Measurements from ENCODE around the gene RADX. TPM values are rescaled to one million over a fixed set of nuclear protein-coding genes. Genes with fewer than 3 reads are reported as not detected.

RADX gene
- polyA plus RNA-seq, 1 of the 3 experiments (the other 2 are of a cell fraction), result not detected

DNA sequence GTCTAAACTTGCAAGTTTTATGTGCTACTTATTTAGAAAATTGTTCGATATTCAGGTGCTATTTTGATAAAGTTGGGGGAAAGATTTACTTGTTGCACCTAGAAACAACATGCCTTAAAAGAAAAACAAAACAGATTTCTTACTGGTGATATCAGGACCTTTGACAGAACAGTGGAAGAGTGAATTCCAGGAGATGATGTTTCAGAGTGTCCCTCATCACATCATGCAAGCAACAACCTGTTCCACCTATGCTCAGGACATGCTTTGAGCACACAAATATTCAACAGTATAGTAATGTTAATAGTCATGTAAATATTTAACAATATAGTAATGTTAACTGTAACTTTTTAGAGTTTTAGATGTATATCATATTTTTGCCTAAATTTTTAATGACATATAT, 90.9 kb downstream of the RADX start:
- 5% methylated on average over 1 of the region's 1 CpG for WGBS (ENCODE audit: low lambda C conversion rate)
- Histone ChIP-seq H3F3A (replicated peaks; ENCODE audit: insufficient read depth) (no peaks in the 10 kb centered on the region), H3K36me3 (replicated peaks in 1 of 2; ENCODE audit: control insufficient read depth in 1 of 2, insufficient read depth in 2 of 2, low read length in 1 of 2) (no peaks in the 10 kb centered on the region), H3K4me3 (ENCODE audit: low read depth in 2 of 2, low read length in 1 of 2) (no peak overlapping the region), H3K9me3 (no peaks in the 10 kb centered on the region), H3K9ac (no peak overlapping the region), H3K79me2 (ENCODE audit: insufficient read depth) (no peaks in the 10 kb centered on the region), H3K27me3 (ENCODE audit: insufficient read depth) (no peaks in the 10 kb centered on the region), H2AFZ (ENCODE audit: low read depth) (no peak overlapping the region), H3K9me2 (no peaks in the 10 kb centered on the region), H4K20me1 (ENCODE audit: insufficient read depth) (no peaks in the 10 kb centered on the region), H3K4me2 (no peak overlapping the region), H3K27ac (ENCODE audit: low read depth in 2 of 2, low read length in 1 of 2) (no peak overlapping the region), H3K4me1 (ENCODE audit: control insufficient read depth in 1 of 2, insufficient read depth in 2 of 2, low read depth in 1 of 2, low read length in 1 of 2) (no peaks in the 10 kb centered on the region)
- TF ChIP-seq, protein P1, sequence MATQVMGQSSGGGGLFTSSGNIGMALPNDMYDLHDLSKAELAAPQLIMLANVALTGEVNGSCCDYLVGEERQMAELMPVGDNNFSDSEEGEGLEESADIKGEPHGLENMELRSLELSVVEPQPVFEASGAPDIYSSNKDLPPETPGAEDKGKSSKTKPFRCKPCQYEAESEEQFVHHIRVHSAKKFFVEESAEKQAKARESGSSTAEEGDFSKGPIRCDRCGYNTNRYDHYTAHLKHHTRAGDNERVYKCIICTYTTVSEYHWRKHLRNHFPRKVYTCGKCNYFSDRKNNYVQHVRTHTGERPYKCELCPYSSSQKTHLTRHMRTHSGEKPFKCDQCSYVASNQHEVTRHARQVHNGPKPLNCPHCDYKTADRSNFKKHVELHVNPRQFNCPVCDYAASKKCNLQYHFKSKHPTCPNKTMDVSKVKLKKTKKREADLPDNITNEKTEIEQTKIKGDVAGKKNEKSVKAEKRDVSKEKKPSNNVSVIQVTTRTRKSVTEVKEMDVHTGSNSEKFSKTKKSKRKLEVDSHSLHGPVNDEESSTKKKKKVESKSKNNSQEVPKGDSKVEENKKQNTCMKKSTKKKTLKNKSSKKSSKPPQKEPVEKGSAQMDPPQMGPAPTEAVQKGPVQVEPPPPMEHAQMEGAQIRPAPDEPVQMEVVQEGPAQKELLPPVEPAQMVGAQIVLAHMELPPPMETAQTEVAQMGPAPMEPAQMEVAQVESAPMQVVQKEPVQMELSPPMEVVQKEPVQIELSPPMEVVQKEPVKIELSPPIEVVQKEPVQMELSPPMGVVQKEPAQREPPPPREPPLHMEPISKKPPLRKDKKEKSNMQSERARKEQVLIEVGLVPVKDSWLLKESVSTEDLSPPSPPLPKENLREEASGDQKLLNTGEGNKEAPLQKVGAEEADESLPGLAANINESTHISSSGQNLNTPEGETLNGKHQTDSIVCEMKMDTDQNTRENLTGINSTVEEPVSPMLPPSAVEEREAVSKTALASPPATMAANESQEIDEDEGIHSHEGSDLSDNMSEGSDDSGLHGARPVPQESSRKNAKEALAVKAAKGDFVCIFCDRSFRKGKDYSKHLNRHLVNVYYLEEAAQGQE (IDR thresholded peaks at IDR 0.05; ENCODE audit: low read depth, low read length), result no peak
- TF ChIP-seq, protein P2, sequence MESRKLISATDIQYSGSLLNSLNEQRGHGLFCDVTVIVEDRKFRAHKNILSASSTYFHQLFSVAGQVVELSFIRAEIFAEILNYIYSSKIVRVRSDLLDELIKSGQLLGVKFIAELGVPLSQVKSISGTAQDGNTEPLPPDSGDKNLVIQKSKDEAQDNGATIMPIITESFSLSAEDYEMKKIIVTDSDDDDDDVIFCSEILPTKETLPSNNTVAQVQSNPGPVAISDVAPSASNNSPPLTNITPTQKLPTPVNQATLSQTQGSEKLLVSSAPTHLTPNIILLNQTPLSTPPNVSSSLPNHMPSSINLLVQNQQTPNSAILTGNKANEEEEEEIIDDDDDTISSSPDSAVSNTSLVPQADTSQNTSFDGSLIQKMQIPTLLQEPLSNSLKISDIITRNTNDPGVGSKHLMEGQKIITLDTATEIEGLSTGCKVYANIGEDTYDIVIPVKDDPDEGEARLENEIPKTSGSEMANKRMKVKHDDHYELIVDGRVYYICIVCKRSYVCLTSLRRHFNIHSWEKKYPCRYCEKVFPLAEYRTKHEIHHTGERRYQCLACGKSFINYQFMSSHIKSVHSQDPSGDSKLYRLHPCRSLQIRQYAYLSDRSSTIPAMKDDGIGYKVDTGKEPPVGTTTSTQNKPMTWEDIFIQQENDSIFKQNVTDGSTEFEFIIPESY (IDR thresholded peaks at IDR 0.05; ENCODE audit: borderline replicate concordance, low read depth), result no peak
- TF ChIP-seq SMC3 (IDR thresholded peaks at IDR 0.05; ENCODE audit: low read depth, low read length) (no peak), MEF2A (IDR thresholded peaks at IDR 0.05; ENCODE audit: borderline replicate concordance, low read depth) (no peak), ELF1 (IDR thresholded peaks at IDR 0.05) (no peak), RFX5 (IDR thresholded peaks at IDR 0.05; ENCODE audit: low read length) (no peak), JUND (IDR thresholded peaks at IDR 0.05) (no peak), RAD21 (IDR thresholded peaks at IDR 0.05; ENCODE audit: low read length) (no peak), POLR2AphosphoS5 (IDR thresholded peaks at IDR 0.05; ENCODE audit: low read depth, low read length) (no peak), SIN3A (IDR thresholded peaks at IDR 0.05; ENCODE audit: borderline replicate concordance, low read depth, low read length) (no peak), TCF12 (IDR thresholded peaks at IDR 0.05) (no peak), FOSL2 (IDR thresholded peaks at IDR 0.05; ENCODE audit: borderline replicate concordance, low read depth) (no peak), EZH2phosphoT487 (IDR thresholded peaks at IDR 0.05; ENCODE audit: borderline replicate concordance, low read depth) (no peak), TEAD4 (IDR thresholded peaks at IDR 0.05; ENCODE audit: borderline replicate concordance, insufficient read depth) (no peak)
- TF ChIP-seq, protein P3, sequence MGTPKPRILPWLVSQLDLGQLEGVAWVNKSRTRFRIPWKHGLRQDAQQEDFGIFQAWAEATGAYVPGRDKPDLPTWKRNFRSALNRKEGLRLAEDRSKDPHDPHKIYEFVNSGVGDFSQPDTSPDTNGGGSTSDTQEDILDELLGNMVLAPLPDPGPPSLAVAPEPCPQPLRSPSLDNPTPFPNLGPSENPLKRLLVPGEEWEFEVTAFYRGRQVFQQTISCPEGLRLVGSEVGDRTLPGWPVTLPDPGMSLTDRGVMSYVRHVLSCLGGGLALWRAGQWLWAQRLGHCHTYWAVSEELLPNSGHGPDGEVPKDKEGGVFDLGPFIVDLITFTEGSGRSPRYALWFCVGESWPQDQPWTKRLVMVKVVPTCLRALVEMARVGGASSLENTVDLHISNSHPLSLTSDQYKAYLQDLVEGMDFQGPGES (IDR thresholded peaks at IDR 0.05; ENCODE audit: low read depth, low read length), result no peak
- TF ChIP-seq, protein P4, sequence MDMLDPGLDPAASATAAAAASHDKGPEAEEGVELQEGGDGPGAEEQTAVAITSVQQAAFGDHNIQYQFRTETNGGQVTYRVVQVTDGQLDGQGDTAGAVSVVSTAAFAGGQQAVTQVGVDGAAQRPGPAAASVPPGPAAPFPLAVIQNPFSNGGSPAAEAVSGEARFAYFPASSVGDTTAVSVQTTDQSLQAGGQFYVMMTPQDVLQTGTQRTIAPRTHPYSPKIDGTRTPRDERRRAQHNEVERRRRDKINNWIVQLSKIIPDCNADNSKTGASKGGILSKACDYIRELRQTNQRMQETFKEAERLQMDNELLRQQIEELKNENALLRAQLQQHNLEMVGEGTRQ (IDR thresholded peaks at IDR 0.05; ENCODE audit: borderline replicate concordance, low read depth, low read length), result no peak
- CTCF ChIA-PET, result no interaction called here
- POLR2A ChIA-PET, result no interaction called here
- no peak for DNase-seq

All from SK-N-SH (cell line).